ENCODE measurements around the gene CNDP2. TPM values are rescaled to one million over a fixed set of nuclear protein-coding genes. Genes with fewer than 3 reads are reported as not detected.
"Not testable (repeated sequence)": the region's sequence is repeated elsewhere in the genome, so short reads cannot be mapped to it uniquely, and the experiment has no call there.

The CNDP2 gene
- total RNA-seq, 1 donor from 2014 or later: 32.6 TPM

GRCh38 chr18:74539289-74539688 lies 43.1 kb downstream of the CNDP2 start:
- no peak for DNase-seq

- DNase-seq: no peak
Observed at GRCh38 chr18:74540652-74541421, 44.7 kb downstream of the CNDP2 start.

- DNase-seq: peak; percentile 26
Observed at GRCh38 chr18:74541703-74542555, 45.8 kb downstream of the CNDP2 start.

GRCh38 chr18:74544898-74545297 lies 48.7 kb downstream of the CNDP2 start:
- no peak for DNase-seq

GRCh38 chr18:74546007-74546406 lies 49.8 kb downstream of the CNDP2 start:
- no peak for DNase-seq

- no peak for DNase-seq
Observed at GRCh38 chr18:74546751-74547530, 50.8 kb downstream of the CNDP2 start.

GRCh38 chr18:74547860-74548259 lies 51.7 kb downstream of the CNDP2 start:
- DNase-seq: no peak

GRCh38 chr18:74549591-74550104 lies 53.5 kb downstream of the CNDP2 start:
- no peak for DNase-seq

GRCh38 chr18:74550886-74551285 lies 54.7 kb downstream of the CNDP2 start:
- DNase-seq: no peak

- no peak for DNase-seq
Observed at GRCh38 chr18:74551452-74551851, 55.3 kb downstream of the CNDP2 start.

- DNase-seq: peak; percentile 57
Observed at GRCh38 chr18:74551936-74552555, 55.9 kb downstream of the CNDP2 start.

- no peak for DNase-seq
Observed at GRCh38 chr18:74556126-74556525, 60.0 kb downstream of the CNDP2 start.

GRCh38 chr18:74558096-74558495 lies 61.9 kb downstream of the CNDP2 start:
- no peak for DNase-seq

- no peak for DNase-seq
Observed at GRCh38 chr18:74562131-74562730, 66.1 kb downstream of the CNDP2 start.

- DNase-seq: no peak
Observed at GRCh38 chr18:74562775-74563174, 66.6 kb downstream of the CNDP2 start.

- no peak for DNase-seq
Observed at GRCh38 chr18:74563999-74564398, 67.8 kb downstream of the CNDP2 start.

GRCh38 chr18:74565164-74565563 lies 69.0 kb downstream of the CNDP2 start:
- DNase-seq: not testable (repeated sequence)

- DNase-seq: not testable (repeated sequence)
Observed at GRCh38 chr18:74565993-74566392, 69.8 kb downstream of the CNDP2 start.

- no peak for DNase-seq
Observed at GRCh38 chr18:74567822-74568221, 71.7 kb downstream of the CNDP2 start.

- no peak for DNase-seq
Observed at GRCh38 chr18:74569401-74569800, 73.2 kb downstream of the CNDP2 start.

GRCh38 chr18:74570266-74570665 lies 74.1 kb downstream of the CNDP2 start:
- no peak for DNase-seq

Measured in occipital lobe (tissue), 2 donors.